Fibroblast of skin of left quadriceps (primary cell): ENCODE measurements around the gene CPT1A.

ENCODE experiments used
- DNase-seq, 2 experiments: peaks; one replicate each; pipeline ENCODE4 v3.0.0-alpha.2; 2013; ENCODE audit warnings: low read depth in 2 of 2

CPT1A gene

DNA sequence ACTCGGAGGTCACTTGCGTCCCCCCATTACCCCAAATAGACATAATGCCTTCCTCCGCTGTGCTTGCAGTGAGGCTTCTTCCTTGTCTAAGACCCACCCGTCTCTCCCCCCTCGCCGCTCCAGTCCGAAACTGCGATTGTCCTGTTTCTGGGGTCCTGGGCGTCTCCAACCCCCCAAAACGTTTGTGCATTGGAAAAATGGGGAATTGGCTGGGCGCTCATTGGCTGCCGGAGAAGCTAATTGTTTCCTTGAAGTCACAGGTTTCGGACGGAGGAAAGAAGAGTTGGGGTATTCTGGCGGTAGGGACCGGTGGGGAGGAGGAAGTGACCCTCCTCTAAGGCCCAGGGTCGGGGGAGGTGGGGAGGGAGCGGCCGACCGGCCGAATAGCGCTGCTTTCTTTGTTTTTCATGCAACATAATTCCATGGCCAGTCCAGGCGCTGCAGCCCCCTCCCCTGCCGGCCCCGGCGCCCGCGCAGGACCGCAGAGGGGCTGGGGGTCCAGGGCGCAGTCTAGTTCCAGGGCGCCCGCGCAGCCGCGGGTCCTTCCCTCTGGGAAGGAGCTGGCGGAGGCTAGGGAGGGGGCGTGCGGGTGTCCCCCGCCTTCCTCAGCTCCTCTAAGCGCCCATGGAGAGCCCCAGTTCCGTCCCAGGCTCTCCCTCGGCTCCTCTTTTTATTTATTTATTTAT, 12.7 kb upstream of the CPT1A start:
- no peak for DNase-seq

- DNase-seq: no peak
These were observed 10.9 kb upstream of the CPT1A start for GRCh38 chr11:68852628-68853027.

- no peak for DNase-seq
These were observed 6.7 kb upstream of the CPT1A start for GRCh38 chr11:68848429-68848828.

GRCh38 chr11:68847395-68847794, 5.7 kb upstream of the CPT1A start:
- DNase-seq: no peak

DNA sequence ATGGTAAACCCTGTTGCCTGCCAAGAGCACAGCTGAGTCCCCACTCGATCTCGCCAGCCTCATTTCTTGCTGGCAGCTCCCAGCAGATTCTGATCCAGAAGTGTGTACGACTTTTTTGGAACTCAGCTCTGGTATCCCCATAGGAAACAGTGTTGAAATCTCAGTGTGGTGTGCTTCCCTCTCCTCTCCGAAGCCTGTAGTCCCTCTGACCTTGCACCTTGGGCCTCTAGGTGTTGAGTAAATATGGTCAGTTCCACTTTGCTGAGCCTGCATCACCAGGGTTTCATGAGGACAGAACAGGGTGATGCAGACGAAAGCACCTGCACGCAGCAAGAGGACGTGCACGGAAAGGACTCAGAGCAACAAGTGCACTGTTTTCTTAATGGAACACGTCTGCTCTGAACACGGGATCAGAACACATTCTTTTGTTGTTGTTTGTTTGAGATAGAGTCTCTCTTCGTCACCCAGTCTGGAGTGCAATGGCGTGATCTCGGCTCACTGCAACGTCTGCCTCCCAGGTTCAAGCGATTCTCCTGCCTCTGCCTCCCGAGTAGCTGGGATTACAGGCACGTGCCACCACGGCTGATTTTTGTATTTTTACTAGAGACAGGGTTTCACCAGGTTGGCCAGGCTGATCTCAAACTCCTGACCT, 3.8 kb upstream of the CPT1A start:
- DNase-seq: no peak

DNA sequence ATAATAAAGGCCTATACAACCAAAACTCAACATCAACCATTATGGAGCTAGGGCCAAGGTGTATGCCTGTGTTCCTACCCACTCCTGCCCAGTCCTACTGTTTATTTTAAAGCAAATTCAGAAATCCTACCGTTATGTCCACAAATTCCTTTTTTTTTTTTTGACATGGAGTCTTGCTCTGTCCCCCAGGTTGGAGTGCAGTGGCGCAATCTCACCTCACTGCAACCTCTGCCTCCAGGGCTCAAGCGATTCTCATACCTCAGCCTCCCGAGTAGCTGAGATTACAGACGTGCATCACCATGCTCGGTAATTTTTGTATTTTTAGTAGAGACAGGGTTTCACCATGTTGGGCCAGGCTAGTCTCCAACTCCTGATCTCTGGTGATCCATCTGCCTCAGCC, 3.1 kb upstream of the CPT1A start:
- no peak for DNase-seq

- DNase-seq: no peak
These were observed 2.7 kb upstream of the CPT1A start for GRCh38 chr11:68844376-68844775.

DNA sequence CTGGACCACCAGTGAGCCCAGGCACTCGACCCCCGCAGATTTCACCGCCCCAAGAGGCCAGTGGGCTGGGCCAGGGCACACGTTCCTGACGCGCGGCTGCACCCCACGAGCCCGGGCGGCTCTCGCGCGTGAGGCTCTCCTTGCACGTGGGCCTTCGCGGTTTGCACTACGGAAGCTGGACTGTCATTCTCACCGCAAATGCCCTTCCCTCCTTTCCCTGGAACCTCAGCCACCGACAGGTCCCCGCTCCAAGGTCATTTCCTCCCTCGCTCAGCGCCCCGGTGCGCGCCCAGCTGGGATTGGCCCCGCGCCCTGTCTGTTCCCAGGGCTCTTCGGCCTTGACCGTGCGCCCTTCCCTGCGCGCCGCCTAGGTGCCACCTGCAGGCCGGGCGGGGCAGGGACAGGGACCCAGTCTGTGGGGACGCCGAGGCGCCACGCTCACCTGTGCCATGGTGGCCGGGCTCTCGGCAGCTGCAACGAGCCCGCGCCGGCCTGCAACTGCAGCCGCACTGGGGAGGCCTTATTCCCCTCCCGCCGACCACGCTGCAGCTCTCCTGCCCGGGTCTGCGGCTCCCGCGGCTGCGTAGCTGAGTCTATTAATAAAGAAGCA, 2.1 kb upstream of the CPT1A start:
- DNase-seq: no peak

DNA sequence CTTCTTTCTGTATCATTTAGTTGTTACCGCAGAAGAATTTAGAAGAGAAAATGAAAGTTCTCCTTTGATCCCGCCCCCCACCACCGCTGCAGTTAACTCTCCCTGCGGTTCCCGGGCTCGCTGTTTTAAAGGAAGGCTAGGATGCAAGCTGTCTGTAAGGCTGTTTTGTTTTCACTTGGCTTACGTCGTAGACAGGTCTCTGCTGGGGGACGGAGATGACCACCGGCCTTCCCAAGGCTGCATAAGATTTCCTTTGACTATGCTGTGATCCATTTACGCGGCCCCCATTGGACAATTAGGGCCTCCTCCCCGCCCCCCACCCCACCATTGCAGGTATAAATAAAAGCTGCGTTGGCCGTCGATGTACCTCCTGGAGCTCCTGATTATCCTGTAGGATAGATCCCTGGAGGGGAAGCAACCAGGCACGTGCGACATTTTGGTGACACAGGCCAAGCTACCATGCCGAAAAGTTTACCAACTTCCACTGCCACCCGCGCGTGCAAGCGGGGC, 1.4 kb upstream of the CPT1A start:
- no peak for DNase-seq

DNA sequence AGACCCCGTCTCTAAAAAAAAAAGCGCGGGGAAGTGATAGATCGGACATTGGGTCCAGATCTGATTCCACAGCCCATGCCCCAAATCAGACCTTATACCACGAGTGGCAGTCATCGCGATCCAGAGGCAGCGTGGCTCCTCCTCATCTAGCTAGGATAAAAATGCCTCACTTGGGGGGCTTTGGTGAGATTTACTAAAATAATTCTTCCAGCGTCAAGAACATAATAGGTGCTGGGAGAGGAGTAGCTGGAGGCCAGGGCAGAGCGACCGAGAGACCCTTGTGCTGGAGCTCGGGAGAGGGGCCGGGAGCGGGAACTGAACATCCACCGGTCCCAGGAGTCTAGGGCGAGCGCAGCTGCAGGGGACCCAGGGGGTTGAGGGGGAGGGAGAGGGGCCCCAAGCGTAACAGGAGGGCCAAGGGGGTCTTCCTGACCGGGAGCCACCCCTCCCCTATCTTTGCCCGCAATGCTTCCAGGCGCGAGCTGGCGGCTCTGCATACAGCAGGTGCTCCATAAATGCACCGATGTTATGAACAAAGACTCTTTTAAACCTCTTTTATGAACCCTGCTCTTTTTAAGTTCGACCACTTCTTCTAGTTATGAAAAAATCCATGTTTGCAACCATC, 823 bp upstream of the CPT1A start:
- no peak for DNase-seq

DNA sequence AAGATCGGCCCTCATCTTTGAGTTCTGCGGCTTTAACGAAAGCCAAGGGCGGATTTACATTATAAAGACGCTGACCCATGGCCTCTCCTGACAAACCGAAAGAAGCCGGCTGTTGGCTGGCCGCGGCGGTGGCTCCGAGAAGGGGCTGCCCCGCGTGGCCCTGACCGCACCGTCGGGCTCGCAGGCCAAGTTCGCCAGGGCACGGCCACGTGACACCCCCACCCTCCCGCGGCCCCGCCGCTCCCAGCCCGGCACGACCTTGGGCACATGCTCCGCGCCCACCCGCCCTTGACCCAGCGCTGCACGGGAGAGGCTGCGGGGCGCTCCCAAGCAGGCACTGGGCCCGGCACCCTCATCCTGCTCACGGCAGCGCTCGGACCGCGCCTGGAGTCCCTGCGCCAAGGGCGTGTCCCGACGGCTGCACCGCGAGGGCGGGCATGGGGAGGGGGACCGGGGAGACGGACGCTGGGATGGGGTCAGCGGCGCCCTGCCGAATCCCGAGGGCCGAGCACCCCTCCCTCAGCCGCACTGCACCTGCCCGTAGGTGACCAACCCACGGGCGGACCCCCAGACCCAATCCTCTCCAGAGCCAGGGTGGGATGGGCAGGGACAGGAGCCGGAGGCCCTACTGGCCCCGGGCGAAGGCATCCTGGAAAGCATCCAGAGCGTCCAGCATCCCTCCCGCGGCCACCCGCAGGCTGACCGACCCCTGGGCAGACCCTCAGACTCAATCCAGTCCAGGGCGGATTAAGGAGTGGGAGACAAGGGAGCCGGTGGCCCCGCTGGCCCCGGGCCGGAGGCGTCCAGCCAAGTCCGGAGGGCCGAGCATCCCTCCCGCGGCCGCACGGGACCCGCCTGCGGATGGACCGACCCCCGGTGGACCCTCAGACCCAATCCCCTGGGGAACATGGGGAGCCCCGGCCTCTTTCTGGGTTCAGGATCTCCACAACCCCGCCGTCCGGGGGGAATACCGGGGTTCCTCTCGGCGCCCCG, 759 bp downstream of the CPT1A start:
- no peak for DNase-seq

- DNase-seq: no peak
These were observed 1.6 kb downstream of the CPT1A start for GRCh38 chr11:68839911-68840641.

GRCh38 chr11:68839054-68839865, 2.5 kb downstream of the CPT1A start:
- DNase-seq: peak; percentile 78 to 79

- DNase-seq: no peak
These were observed 3.1 kb downstream of the CPT1A start for GRCh38 chr11:68838572-68838964.

- no peak for DNase-seq
These were observed 3.8 kb downstream of the CPT1A start for GRCh38 chr11:68837583-68838571.

DNA sequence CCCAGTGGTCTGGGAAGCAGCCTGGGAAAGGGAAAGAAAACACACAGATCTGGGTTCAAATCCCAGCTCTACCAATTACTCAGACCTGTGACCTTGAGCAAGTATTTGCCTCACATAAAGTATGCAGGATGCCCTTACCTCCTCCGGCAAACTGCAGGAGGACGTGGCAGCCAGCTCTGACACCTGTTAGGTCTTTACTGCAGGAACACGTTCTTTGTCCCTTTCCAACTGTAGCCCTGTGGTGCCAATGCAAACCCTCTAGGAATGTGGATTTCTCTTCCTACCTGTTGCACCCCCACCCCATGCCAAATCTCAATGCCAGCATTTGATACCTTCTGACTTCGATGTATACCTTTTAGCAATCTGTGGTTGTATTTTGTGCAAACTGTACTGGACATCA, 6.0 kb downstream of the CPT1A start:
- DNase-seq: no peak

DNA sequence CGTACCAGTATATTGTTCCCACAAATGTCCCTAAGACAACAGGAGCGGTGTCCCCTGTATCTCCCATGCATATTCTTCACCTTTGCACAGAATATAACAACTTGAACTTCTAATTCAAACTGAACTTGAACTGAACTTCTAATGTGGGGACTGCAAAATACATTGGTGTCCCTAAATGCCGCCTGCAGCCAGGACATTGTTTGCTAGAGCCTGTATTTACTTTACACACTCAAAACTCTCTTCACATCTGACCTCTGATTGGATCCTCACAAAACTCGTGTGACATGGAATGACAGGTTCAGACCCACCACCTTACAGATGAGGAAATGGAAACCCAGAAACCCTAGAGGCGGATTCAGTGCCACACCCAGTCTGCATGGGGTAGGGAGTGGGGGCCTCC, 6.4 kb downstream of the CPT1A start:
- DNase-seq: no peak

DNA sequence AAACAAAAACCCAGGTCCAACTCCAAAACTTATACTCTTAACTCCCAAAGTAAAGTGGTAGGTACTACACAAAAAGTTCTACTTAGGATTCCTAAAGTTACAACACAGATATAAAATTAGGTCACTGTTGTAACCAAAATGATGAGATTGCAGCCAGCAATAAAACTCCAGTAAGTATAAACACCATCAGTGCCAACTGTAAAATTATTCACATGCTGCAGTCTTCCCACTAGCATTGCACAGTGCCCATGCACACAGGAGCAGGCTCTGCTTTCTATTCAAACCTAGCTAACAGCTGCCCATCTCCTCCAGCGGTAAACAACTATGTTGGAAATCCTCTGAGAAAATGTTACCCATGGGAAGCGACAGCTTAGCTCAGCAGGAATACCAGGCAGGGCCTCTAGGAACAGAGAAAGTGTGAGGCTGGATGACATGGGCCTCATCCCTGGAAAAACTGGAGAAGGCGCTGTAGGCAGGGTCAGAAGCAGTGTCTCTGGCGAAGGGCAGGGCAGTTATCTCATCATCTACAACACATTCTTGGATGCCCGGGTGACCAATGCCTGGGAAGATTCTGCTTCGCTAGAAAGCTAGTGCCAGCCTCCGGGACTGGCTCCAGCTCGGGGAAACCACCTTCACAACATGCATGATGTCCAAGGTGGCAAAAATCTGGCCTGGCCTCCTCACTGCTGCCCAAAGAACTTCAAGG, 9.1 kb downstream of the CPT1A start:
- no peak for DNase-seq
